Measurements from ENCODE around the gene TNPO2. TPM values are rescaled to one million over a fixed set of nuclear protein-coding genes. Genes with fewer than 3 reads are reported as not detected.

The TNPO2 gene
- polyA plus RNA-seq, 1 donor from 2014 or later: 4.2 TPM

Other genes with a start within 250 kb of the TNPO2 start
- gene ZNF709, start 239.1 kb downstream of the TNPO2 start, polyA plus RNA-seq: 2.6 TPM
- gene ZNF564, start 172.4 kb downstream of the TNPO2 start, polyA plus RNA-seq: 16.2 TPM
- gene ZNF490, start 113.1 kb downstream of the TNPO2 start, polyA plus RNA-seq: 6.7 TPM
- 13.3 TPM for gene ZNF791, start 113.0 kb downstream of the TNPO2 start, polyA plus RNA-seq
- 99.6 TPM for gene MAN2B1, start 57.2 kb downstream of the TNPO2 start, polyA plus RNA-seq
- gene WDR83, start 57.1 kb downstream of the TNPO2 start, polyA plus RNA-seq: 18.4 TPM
- gene DHPS, start 42.1 kb downstream of the TNPO2 start, polyA plus RNA-seq: 111 TPM
- gene GNG14, start 35.9 kb downstream of the TNPO2 start, polyA plus RNA-seq: not detected
- gene FBXW9, start 27.3 kb downstream of the TNPO2 start, polyA plus RNA-seq: 5.1 TPM
- 299 TPM for gene TRIR, start 10.8 kb upstream of the TNPO2 start, polyA plus RNA-seq
- gene GET3, start 13.6 kb upstream of the TNPO2 start, polyA plus RNA-seq: 64.2 TPM
- not detected for gene BEST2, start 27.9 kb upstream of the TNPO2 start, polyA plus RNA-seq
- 6.6 TPM for gene HOOK2, start 51.6 kb upstream of the TNPO2 start, polyA plus RNA-seq
- 955 TPM for gene JUNB, start 67.6 kb upstream of the TNPO2 start, polyA plus RNA-seq
- 195 TPM for gene PRDX2, start 77.9 kb upstream of the TNPO2 start, polyA plus RNA-seq
- gene THSD8, start 78.1 kb upstream of the TNPO2 start, polyA plus RNA-seq: 6.4 TPM
- 27.4 TPM for gene RNASEH2A, start 82.7 kb upstream of the TNPO2 start, polyA plus RNA-seq
- not detected for gene RTBDN, start 110.6 kb upstream of the TNPO2 start, polyA plus RNA-seq
- gene MAST1, start 114.6 kb upstream of the TNPO2 start, polyA plus RNA-seq: 1.2 TPM
- 49.6 TPM for gene DNASE2, start 157.5 kb upstream of the TNPO2 start, polyA plus RNA-seq
- gene KLF1, start 163.3 kb upstream of the TNPO2 start, polyA plus RNA-seq: not detected
- gene GCDH, start 167.2 kb upstream of the TNPO2 start, polyA plus RNA-seq: 13.5 TPM
- not detected for gene SYCE2, start 195.4 kb upstream of the TNPO2 start, polyA plus RNA-seq
- 56.8 TPM for gene FARSA, start 209.8 kb upstream of the TNPO2 start, polyA plus RNA-seq
- 158 TPM for gene CALR, start 214.7 kb upstream of the TNPO2 start, polyA plus RNA-seq
- 132 TPM for gene RAD23A, start 221.9 kb upstream of the TNPO2 start, polyA plus RNA-seq
- gene GADD45GIP1, start 233.3 kb upstream of the TNPO2 start, polyA plus RNA-seq: 84.1 TPM
- gene DAND5, start 245.6 kb upstream of the TNPO2 start, polyA plus RNA-seq: not detected

Data from IgD-negative memory B cell (primary cell).